ENCODE measurements around the gene MORC4.

DNA sequence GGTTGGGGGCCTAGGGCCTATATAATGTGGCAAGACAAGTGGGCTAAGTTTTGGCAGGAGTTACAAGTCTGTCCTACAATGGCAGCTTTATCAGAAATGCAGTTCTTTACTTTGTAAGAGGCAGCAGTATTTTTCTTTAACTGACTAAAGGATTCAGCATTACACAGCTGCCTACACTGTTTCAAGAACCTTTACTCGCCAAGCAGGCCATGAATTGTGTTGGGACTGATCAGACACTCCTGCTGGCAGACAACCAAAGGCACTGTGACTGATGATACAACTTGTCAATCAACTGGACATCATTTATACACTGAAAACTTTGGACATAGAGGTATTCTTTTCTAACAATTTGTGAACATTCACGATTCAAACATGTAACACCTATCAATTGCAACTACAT, 4.3 kb downstream of the MORC4 start:
- TF ChIP-seq, protein P1, sequence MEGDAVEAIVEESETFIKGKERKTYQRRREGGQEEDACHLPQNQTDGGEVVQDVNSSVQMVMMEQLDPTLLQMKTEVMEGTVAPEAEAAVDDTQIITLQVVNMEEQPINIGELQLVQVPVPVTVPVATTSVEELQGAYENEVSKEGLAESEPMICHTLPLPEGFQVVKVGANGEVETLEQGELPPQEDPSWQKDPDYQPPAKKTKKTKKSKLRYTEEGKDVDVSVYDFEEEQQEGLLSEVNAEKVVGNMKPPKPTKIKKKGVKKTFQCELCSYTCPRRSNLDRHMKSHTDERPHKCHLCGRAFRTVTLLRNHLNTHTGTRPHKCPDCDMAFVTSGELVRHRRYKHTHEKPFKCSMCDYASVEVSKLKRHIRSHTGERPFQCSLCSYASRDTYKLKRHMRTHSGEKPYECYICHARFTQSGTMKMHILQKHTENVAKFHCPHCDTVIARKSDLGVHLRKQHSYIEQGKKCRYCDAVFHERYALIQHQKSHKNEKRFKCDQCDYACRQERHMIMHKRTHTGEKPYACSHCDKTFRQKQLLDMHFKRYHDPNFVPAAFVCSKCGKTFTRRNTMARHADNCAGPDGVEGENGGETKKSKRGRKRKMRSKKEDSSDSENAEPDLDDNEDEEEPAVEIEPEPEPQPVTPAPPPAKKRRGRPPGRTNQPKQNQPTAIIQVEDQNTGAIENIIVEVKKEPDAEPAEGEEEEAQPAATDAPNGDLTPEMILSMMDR (IDR thresholded peaks at IDR 0.05) = no peak
- no peak for TF ChIP-seq POLR2A (IDR thresholded peaks at IDR 0.05)
